Stimulated activated CD8-positive, alpha-beta memory T cell treated with anti-CD3 and anti-CD28 coated beads, Interleukin-12 subunit alpha, Interleukin-12 subunit beta, amount 100 ng/mL, for 24 hours (primary cell): ENCODE results near the gene IKZF4.
"Not testable (repeated sequence)": the region's sequence is repeated elsewhere in the genome, so short reads cannot be mapped to it uniquely, and the experiment has no call there.

Source experiments
- DNase-seq: peaks from one replicate; pipeline ENCODE4 v3.0.0-alpha.2; 2020; ENCODE audit errors: extremely low read depth

The IKZF4 gene

DNA sequence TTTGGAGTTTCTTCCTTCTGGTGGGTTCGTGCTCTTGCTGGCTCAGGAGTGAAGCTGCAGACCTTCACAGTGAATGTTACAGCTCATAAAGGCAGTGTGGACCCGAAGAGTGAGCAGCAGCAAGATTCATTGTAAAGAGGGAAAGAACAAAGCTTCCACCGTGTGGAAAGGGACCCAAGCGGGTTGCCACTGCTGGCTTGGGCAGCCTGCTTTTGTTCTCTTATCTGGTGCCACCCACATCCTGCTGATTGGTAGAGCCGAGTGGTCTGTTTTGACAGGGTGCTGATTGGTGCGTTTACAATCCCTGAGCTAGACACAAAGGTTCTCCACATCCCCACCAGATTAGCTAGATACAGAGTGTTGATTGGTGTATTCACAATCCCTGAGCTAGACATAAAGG lies 21.3 kb upstream of the IKZF4 start:
- DNase-seq = not testable (repeated sequence)

DNA sequence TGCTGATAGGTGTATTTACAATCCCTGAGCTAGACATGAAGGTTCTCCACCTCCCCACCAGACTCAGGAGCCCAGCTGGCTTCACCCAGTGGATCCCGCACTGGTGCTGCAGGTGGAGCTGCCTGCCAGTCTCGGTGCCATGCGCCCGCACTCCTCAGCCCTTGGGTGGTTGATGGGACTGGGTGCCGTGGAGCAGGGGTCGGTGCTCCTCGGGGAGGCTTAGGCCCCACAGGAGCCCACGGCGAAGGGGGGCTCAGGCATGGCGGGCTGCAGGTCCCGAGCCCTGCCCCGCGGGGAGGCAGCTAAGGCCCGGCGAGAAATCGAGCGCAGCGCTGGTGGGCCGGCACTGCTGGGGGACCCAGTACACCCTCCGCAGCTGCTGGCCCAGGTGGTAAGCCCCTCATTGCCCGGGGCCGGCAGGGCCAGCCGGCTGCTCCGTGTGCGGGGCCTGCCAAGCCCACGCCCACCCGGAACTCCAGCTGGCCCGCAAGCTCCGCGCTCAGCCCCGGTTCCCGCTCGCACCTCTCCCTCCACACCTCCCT lies 20.8 kb upstream of the IKZF4 start:
- not testable (repeated sequence) for DNase-seq

GRCh38 chr12:56001487-56002100 lies 19.2 kb upstream of the IKZF4 start:
- DNase-seq = no peak

GRCh38 chr12:56003376-56003775 lies 17.5 kb upstream of the IKZF4 start:
- DNase-seq = not testable (repeated sequence)

GRCh38 chr12:56004211-56004610 lies 16.6 kb upstream of the IKZF4 start:
- no peak for DNase-seq

GRCh38 chr12:56007564-56008559 lies 13.0 kb upstream of the IKZF4 start:
- DNase-seq = peak; percentile 42

GRCh38 chr12:56010111-56010570 lies 10.7 kb upstream of the IKZF4 start:
- DNase-seq = no peak

GRCh38 chr12:56011509-56012090 lies 9.2 kb upstream of the IKZF4 start:
- DNase-seq = no peak

DNA sequence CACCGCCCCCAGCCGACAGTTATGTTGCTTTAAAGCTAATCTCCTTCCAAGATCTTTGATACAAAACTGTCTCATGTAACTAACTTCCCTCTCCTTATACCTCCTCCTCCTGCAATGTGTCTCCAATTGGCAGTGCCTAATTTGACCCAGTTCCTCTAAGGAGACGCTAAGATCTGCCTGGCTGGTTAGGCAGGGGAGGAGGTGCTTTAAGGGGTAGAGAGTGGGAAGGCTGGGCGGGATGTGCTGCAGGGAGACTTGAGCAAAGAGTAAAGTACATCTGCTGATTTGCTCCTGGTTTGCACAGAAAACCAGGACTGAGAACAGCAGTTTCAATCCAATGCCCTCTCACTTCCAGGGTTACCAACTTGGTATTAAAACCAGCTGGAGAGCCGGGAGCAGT lies 7.4 kb upstream of the IKZF4 start:
- DNase-seq = no peak

DNA sequence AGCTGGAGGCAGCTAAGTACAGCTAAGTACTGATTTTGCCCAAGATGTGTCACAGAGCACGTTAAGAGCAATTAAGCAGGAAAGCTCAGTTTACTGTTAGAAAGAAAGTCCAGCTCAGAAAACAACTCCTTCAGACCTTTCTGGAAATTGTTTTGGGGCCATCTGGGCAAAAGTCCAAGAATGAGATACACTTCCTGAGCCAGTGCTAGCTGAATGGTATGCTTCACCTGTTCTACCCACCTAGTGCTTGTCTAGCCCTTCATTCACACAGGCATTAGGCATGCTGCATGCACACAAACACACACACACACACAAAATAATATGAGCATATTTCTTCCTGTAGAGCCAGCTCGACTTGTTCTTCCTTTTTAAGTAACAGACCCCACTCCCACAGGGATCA lies 6.6 kb upstream of the IKZF4 start:
- DNase-seq = no peak

- no peak for DNase-seq
Observed at GRCh38 chr12:56017181-56017580, 3.7 kb upstream of the IKZF4 start.

DNA sequence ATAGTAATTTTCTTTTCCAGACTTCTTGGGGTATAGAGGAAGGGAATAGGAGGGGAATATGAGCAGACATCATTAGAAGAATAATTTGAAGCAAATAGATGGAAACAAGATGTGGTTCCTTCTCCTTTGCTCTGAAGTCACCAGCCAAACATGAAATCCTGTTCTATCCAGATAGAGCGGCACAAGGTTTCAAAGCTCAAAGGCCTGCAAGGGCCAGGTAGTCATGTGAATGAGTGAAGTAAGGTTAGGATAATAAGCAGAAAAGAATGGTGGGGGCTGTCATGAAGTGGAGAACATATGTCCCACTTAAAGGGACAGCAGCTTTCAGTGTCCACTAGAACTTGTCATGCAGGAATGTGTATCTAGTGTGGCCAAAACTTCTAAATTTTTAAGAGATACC lies 2.5 kb upstream of the IKZF4 start:
- DNase-seq = no peak

GRCh38 chr12:56021889-56022497 lies 1.1 kb downstream of the IKZF4 start:
- DNase-seq = no peak

DNA sequence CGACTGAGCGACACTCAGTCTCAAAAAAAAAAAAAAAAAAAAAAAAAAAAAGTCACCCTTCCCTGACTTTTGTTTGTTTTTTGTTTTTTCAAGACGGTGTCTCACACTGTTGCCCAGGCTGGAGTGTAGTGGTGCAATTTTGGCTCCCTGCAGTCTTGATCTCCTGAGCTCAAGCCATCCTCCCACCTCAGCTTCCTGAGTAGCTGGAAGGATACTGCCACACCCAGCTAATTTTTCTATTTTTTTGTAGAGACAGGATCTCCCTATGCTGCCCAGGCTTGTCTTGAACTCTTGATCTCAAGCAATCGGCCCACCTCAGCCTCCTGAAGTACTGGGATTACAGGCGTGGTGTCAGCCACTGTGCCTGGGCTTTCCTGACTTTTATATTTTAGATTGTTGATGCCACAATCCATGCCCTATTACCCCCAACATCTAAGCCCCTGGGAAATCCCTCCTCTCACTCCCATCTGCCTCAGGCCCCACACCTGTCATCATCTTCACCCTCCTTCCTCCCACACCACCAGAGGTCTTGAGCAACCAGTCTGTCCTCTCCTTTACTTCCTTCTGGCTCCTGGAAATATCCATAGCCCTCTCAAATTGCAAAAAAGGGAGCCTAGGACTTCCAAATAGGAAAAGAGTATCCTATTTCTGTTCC lies 7.8 kb downstream of the IKZF4 start:
- DNase-seq = no peak

DNA sequence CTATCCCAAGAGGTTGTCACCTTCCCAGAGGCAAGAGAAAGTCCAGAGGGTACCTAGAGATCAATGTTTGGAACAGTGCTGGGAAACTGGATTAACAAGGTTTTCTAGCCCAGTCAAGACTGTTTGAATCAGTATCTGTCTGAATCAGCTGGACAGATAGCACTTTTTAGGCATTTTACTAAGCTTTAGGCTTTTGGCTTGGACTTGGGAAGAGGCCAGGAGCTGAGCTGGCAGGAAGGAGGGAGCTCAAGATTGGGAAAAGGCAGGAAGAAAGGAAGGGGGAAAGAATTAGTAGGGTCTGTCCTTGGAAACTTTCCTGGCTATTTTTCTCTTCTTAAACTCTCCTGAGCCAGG lies 8.3 kb downstream of the IKZF4 start:
- DNase-seq = no peak

DNA sequence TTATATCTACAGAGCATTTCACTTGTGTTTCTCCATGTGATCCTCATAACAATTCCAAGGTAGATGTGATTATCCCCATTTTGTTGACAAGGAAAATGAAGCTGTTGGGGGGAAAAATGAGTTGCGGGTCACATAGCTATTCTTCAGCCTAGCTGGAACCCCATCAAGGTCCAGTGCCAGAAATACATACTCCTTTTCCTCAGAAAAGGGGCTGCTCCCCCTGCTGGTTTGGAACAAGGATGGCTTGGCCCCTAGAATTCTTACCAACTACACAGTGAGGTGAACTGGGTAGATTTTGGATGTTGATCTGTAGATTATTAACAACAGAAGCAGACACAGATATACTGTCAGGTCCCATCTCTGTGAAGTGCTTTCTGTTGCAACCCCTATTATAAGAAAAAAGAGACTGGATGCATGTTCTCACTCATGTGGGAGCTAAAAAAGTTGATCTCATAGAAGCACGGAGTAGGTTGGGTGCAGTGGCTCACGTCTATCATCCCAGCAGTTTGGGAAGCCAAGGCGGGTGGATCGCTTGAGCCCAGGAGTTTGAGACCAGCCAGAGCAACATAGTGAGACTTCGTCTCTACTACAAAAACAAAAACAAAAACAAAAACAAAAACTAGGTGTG lies 8.9 kb downstream of the IKZF4 start:
- DNase-seq = no peak

- no peak for DNase-seq
Observed at GRCh38 chr12:56031987-56032386, 11.1 kb downstream of the IKZF4 start.

DNA sequence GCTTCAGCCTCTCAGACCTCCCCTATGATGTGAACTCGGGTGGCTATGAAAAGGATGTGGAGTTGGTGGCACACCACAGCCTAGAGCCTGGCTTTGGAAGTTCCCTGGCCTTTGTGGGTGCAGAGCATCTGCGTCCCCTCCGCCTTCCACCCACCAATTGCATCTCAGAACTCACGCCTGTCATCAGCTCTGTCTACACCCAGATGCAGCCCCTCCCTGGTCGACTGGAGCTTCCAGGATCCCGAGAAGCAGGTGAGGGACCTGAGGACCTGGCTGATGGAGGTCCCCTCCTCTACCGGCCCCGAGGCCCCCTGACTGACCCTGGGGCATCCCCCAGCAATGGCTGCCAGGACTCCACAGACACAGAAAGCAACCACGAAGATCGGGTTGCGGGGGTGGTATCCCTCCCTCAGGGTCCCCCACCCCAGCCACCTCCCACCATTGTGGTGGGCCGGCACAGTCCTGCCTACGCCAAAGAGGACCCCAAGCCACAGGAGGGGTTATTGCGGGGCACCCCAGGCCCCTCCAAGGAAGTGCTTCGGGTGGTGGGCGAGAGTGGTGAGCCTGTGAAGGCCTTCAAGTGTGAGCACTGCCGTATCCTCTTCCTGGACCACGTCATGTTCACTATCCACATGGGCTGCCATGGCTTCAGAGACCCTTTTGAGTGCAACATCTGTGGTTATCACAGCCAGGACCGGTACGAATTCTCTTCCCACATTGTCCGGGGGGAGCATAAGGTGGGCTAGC lies 13.9 kb downstream of the IKZF4 start:
- DNase-seq = peak; percentile 19

DNA sequence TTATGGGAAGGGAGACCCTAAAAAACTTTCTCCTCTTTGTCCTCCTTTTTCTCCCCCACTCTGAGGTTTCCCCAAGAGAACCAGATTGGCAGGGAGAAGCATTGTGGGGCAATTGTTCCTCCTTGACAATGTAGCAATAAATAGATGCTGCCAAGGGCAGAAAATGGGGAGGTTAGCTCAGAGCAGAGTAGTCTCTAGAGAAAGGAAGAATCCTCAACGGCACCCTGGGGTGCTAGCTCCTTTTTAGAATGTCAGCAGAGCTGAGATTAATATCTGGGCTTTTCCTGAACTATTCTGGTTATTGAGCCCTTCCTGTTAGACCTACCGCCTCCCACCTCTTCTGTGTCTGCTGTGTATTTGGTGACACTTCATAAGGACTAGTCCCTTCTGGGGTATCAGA lies 16.3 kb downstream of the IKZF4 start:
- DNase-seq = no peak

- DNase-seq = no peak
Observed at GRCh38 chr12:56038022-56038655, 17.3 kb downstream of the IKZF4 start.
